GM21390 (cell line): ENCODE data around the gene VAV3.
"Not testable (repeated sequence)": the region's sequence is repeated elsewhere in the genome, so short reads cannot be mapped to it uniquely, and the experiment has no call there.

Source experiments
- ATAC-seq: cut with Tn5 transposase; IDR thresholded peaks from one replicate; pipeline ENCODE4 v1.9.1; 2021; ENCODE audit not compliant: unreplicated experiment

Gene VAV3

GRCh38 chr1:107844541-107845194 is 120.3 kb downstream of the VAV3 start:
- not testable (repeated sequence) for ATAC-seq

GRCh38 chr1:107843989-107844388 is 121.0 kb downstream of the VAV3 start:
- no peak for ATAC-seq

- ATAC-seq = no peak
Measured at GRCh38 chr1:107842241-107842640, 122.7 kb downstream of the VAV3 start.

- ATAC-seq = no peak
Measured at GRCh38 chr1:107840725-107841124, 124.3 kb downstream of the VAV3 start.

GRCh38 chr1:107838056-107838455 is 126.9 kb downstream of the VAV3 start:
- no peak for ATAC-seq

GRCh38 chr1:107835151-107835670 is 129.8 kb downstream of the VAV3 start:
- ATAC-seq = no peak

- no peak for ATAC-seq
Measured at GRCh38 chr1:107833061-107833460, 131.9 kb downstream of the VAV3 start.

GRCh38 chr1:107831921-107832320 is 133.1 kb downstream of the VAV3 start:
- ATAC-seq = no peak

- ATAC-seq = no peak
Measured at GRCh38 chr1:107830526-107830925, 134.5 kb downstream of the VAV3 start.

GRCh38 chr1:107830075-107830474 is 134.9 kb downstream of the VAV3 start:
- no peak for ATAC-seq

- ATAC-seq = no peak
Measured at GRCh38 chr1:107829036-107829770, 135.8 kb downstream of the VAV3 start.

GRCh38 chr1:107824946-107825345 is 140.0 kb downstream of the VAV3 start:
- ATAC-seq = no peak

- no peak for ATAC-seq
Measured at GRCh38 chr1:107821340-107821739, 143.6 kb downstream of the VAV3 start.

- no peak for ATAC-seq
Measured at GRCh38 chr1:107820801-107821200, 144.2 kb downstream of the VAV3 start.

GRCh38 chr1:107817935-107818334 is 147.0 kb downstream of the VAV3 start:
- no peak for ATAC-seq

- no peak for ATAC-seq
Measured at GRCh38 chr1:107817206-107817605, 147.8 kb downstream of the VAV3 start.

- no peak for ATAC-seq
Measured at GRCh38 chr1:107810291-107810951, 154.6 kb downstream of the VAV3 start.

- no peak for ATAC-seq
Measured at GRCh38 chr1:107807855-107808254, 157.1 kb downstream of the VAV3 start.

GRCh38 chr1:107807405-107807804 is 157.6 kb downstream of the VAV3 start:
- no peak for ATAC-seq

- ATAC-seq = no peak
Measured at GRCh38 chr1:107806902-107807301, 158.1 kb downstream of the VAV3 start.

- ATAC-seq = no peak
Measured at GRCh38 chr1:107804741-107805140, 160.2 kb downstream of the VAV3 start.

- ATAC-seq = no peak
Measured at GRCh38 chr1:107804134-107804533, 160.8 kb downstream of the VAV3 start.
